Type B pancreatic cell (in vitro differentiated cells): ENCODE results near the gene SLC25A14. TPM values are rescaled to one million over a fixed set of nuclear protein-coding genes. Genes with fewer than 3 reads are reported as not detected.

Experiments used
- DNase-seq: peaks from one replicate; pipeline ENCODE4 v3.0.0; 2021; ENCODE audit warnings: mixed read lengths; ENCODE audit not compliant: unreplicated experiment; ENCODE audit errors: extremely low spot score
- H3K27ac Mint-ChIP-seq: 2 replicates; pipeline ENCODE4 v1.8.0; 2021; ENCODE audit warnings: mild to moderate bottlenecking, mixed read lengths
- H3K27me3 Mint-ChIP-seq: 2 replicates; pipeline ENCODE4 v1.8.0; 2021; ENCODE audit warnings: mixed read lengths
- H3K36me3 Mint-ChIP-seq: 2 replicates; pipeline ENCODE4 v1.8.0; 2021; ENCODE audit warnings: mixed read lengths
- H3K4me1 Mint-ChIP-seq: one replicate; pipeline ENCODE4 v1.8.0; 2021; ENCODE audit warnings: mixed read lengths; ENCODE audit not compliant: unreplicated experiment
- H3K4me3 Mint-ChIP-seq: 2 replicates; pipeline ENCODE4 v1.8.0; 2021; ENCODE audit warnings: mild to moderate bottlenecking, mixed read lengths
- H3K9me3 Mint-ChIP-seq: 2 replicates; pipeline ENCODE4 v1.8.0; 2021; ENCODE audit warnings: mixed read lengths
- total RNA-seq: library from RNA; stranded (reverse); gene quantifications from 2 replicates; pipeline ENCODE4 v1.2.1, GENCODE V29; 2021; ENCODE audit warnings: low replicate concordance
- TF ChIP-seq, protein P1 (sequence below): fragments of 200-600 bp; sonication (generic); conservative IDR thresholded peaks from 2 replicates; pipeline ENCODE4 v1.5.0; 2021; ENCODE audit warnings: antibody characterized with exemption, mild to moderate bottlenecking

Gene SLC25A14
- total RNA-seq, 1 donor from 2014 or later, result 23.1 TPM

DNA sequence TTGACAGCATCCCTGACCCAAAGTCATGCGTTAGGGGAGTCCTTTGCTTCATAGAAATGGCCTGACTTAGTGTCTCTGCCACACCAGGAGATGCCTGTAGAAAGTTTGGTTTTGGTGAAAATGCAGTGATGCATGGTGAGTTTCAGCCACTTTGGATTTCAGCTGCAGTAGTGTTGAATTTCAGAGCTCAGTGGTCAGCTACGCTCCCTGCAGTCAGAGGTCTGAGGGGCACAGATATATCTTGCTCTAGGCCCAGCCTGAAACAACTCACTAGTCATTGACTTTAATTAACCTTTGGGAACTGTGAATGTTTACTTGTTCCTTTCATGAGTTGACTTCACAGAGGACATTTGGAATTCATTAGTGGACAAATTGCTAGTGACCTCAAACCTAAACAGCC lies 79.5 kb downstream of the SLC25A14 start:
- Mint-ChIP-seq H3K27ac (no peak overlapping the region), H3K27me3 (peaks cover 8% of the 10 kb centered on the region), H3K4me1 (peaks cover 9% of the 10 kb centered on the region), H3K4me3 (no peak overlapping the region), H3K36me3 (no peaks in the 10 kb centered on the region), H3K9me3 (no peaks in the 10 kb centered on the region)
- TF ChIP-seq, protein P1, sequence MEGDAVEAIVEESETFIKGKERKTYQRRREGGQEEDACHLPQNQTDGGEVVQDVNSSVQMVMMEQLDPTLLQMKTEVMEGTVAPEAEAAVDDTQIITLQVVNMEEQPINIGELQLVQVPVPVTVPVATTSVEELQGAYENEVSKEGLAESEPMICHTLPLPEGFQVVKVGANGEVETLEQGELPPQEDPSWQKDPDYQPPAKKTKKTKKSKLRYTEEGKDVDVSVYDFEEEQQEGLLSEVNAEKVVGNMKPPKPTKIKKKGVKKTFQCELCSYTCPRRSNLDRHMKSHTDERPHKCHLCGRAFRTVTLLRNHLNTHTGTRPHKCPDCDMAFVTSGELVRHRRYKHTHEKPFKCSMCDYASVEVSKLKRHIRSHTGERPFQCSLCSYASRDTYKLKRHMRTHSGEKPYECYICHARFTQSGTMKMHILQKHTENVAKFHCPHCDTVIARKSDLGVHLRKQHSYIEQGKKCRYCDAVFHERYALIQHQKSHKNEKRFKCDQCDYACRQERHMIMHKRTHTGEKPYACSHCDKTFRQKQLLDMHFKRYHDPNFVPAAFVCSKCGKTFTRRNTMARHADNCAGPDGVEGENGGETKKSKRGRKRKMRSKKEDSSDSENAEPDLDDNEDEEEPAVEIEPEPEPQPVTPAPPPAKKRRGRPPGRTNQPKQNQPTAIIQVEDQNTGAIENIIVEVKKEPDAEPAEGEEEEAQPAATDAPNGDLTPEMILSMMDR, result no peak
- no peak for DNase-seq

Other genes with a start within 250 kb of the SLC25A14 start
- gene ELF4, start 229.4 kb upstream of the SLC25A14 start, total RNA-seq, result 7.8 and 20.6 TPM in 2 replicates
- 48.5 and 51.9 TPM in 2 replicates for gene AIFM1, start 174.1 kb upstream of the SLC25A14 start, total RNA-seq
- gene RAB33A, start 168.0 kb upstream of the SLC25A14 start, total RNA-seq, result 1.8 and 3.5 TPM in 2 replicates
- 6.4 and 13.2 TPM in 2 replicates for gene ZNF280C, start 71.0 kb upstream of the SLC25A14 start, total RNA-seq
- gene GPR119, start 45.8 kb downstream of the SLC25A14 start, total RNA-seq, result 11.9 and 21.9 TPM in 2 replicates
- 29.1 and 32.4 TPM in 2 replicates for gene RBMX2, start 62.1 kb downstream of the SLC25A14 start, total RNA-seq